Left ventricle myocardium superior (tissue), 1 donor: ENCODE results near the gene GTPBP8. TPM values are rescaled to one million over a fixed set of nuclear protein-coding genes. Genes with fewer than 3 reads are reported as not detected.

Experiments used
- ATAC-seq: fragments of 200-7000 bp; cut with Tn5 transposase; one replicate; pipeline ENCODE4 v1.9.1; 2020; ENCODE audit warnings: mild to moderate bottlenecking, moderate library complexity
- DNase-seq: peaks from one replicate; pipeline ENCODE4 v3.0.0-alpha.2; 2020
- intact Hi-C: fragments of 100-400 bp; cut with micrococcal nuclease; formaldehyde crosslinking; loops from one replicate; pipeline ENCODE4 v1.11.0; 2022
- total RNA-seq: library from RNA; stranded (reverse); fragmentation: NEBNext Ultra II Directional; extraction: Animal tissue kit (Norgen Biotek cat#: 25700); gene quantifications from one replicate; pipeline ENCODE4 v1.2.1, GENCODE V29; 2021
- donor health status: DM: no; HTN: yes; CAD: no; lungs with severe emphysema.

The GTPBP8 gene
- total RNA-seq, 1 donor from 2014 or later: 34.6 TPM

DNA sequence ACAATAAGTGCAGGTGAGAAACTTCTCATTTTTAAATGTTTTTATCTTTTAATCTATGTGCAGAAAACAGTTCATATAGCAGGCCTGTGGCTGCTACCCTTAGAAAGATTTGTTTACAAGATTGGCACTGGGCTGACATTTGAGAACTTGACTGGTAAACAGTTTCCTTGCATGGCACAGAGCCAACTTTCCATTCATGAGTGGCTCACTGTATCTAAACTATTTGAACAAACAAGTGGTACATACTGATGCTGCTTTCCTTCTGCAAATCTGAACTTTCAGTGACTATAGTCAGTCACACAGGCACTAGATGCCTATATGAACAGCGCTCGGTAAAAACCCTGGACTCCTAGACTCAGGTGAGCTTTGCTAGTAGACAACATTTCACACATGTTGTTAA is 6.3 kb upstream of the GTPBP8 start:
- ATAC-seq: no peak
- intact Hi-C loops: no loop called here
- DNase-seq: no peak

DNA sequence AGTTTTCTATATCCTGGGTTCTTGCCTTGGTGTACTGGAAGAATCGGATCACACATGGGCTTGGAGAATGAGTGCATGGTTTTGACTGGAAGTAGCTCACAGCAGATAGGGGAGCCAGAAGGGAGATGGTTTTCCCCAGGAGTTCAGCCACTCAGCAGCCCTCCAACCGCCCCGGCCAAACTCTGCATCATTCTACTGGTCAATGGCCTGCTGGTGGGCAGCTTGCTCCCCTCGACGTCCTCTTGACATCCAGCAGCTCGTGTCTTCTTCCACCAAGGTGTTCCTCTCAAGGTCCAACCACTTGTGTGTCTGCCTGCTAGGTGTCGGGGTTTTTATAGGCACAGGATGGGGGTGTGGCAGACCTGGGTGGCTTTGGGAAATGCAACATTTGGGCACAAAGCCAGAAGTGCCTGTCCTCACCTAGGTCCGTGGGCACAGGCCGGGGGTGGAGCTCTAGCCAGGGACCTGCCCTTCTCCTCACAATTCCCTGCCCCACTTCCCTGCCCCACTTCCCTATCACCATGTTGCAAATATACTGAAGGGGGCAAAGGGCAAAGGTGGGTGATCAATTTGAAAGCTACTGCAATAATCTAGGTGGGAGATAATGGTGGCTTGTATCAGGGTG is 3.0 kb upstream of the GTPBP8 start:
- ATAC-seq: no peak
- intact Hi-C loops: no loop called here

DNA sequence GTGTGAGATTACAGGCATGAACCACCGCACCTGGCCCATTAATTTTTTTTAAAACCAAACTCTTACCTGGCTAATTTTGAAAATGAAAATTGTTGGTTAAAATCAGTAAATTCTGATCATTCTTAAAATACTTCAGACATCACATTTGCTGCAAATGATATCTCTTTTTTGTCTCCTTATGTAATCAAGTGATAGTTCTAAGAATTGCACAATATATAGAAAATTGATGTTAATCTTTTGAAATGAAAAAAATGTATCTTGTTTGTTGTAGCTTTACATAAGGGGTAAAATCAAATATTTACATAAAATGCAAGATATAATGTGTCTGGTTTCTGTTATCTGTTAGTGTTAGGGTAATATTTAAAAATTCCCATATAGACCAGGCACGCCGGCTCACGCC is 5.0 kb downstream of the GTPBP8 start:
- ATAC-seq (no peak), DNase-seq (no peak)
- intact Hi-C loops: no loop called here

More for the DNA sequence above, 3.0 kb upstream of the GTPBP8 start:
- DNase-seq: no peak

DNA sequence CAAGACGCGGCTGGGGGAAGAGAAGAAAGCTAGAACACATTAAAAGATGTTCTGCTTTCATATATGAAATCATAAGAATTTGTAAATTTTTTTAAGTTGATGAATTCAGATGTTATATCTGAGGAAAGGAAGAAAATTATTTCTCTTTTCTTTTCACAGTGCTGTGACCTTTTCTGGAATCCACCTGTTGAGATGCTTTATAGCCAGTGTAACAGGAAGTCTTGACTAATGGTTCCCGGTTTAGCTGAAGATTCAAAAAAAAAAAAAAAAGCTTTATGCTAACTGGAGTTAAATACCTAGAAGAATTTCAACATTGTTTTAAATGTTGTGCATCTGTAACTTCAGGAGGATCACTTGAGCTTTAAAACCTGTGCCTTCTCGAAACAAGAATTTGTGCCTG is 9.9 kb downstream of the GTPBP8 start:
- no peak for DNase-seq
- intact Hi-C loops: no loop called here
- ATAC-seq: no peak

DNA sequence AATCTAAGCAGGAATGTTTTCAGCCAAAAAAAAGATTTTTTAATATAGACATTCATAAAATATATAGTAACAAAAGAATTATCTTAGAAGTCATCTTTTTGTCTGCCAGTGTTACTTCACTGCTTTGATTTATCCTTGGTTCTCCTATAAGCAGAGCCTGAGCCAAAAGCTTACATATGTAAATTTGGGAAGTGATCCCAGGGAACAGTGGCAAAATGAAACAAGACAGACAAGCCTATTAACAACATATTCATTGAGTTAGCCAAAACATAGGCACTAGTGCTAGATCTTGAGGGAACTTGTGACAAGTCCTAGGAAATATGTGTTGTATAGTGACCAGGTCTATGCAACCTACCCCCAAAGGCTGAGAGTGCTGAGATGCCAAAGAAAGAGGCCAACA is 11.3 kb downstream of the GTPBP8 start:
- intact Hi-C loops: no loop called here
- DNase-seq (no peak), ATAC-seq (no peak)

DNA sequence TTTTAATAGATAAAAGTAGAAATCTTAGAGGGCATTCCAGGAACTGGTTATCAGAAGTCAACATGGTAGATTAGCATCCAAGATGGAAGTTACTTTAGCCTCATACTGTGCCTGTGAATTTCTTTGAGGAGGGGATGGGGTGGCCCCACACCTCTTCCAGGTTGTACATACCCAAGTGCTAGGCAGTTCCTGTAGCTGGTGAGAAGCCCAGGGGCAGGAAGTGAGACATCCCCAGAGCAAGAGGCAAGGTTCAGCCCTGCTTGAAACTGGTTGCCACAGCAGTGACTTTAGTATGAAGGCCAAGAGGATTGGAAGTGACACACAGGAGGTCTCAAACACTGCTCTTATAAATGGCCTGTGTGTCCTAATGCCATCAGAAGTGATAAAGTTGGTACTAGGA is 11.9 kb downstream of the GTPBP8 start:
- no peak for DNase-seq
- no peak for ATAC-seq
- intact Hi-C loops: no loop called here

DNA sequence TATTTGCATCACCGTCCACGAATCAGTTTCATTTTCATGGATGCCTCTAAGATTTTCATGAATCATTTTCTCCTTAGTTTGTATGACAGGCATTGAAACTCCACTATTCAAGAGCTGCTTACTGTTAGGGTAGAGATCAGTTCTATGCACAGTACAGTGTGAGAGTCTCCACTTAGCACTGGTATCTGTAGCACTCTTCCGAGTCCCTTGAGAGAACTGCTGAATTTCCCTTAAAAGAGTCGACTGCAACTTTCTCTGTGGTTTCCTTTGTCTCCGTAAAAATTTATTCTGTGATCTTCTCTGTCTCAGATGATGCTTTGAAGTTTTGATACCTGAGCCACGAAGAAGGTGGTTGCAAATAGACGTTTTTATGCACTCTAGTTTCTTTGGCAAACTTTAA is 14.8 kb downstream of the GTPBP8 start:
- no peak for ATAC-seq
- intact Hi-C loops: no loop called here
- DNase-seq: no peak

DNA sequence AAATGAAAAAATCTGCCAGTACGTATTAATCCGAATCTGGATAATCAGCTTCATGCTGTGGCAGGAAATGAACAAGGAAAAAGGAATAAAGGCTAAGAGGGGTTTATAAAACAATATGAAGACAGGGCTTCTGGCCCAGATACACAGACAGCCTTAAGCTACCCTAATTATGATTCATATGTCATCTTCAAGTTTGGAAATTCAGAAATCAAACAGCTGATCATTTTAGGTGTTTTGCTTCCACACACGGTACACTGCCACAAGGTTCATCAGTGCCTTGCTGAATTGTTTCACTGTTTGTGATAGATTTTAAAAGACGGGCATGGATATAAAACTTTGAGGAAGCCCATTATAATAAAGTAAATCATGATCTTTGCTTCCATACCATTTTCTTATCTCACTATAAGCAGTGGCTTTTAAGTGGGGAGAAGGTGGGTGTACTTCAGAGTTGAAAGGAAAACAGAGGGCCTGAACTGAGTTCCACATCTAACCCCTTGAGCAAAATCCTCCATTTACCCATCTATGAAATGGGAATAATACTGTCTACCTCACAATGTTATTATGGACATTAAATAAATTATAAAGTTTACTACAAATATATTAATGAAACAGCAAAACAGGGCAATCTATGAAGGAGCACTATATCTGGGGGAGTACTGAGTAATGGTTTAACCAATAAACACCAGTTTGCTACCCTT is 15.7 kb downstream of the GTPBP8 start:
- intact Hi-C loops: no loop called here
- DNase-seq (no peak), ATAC-seq (no peak)

DNA sequence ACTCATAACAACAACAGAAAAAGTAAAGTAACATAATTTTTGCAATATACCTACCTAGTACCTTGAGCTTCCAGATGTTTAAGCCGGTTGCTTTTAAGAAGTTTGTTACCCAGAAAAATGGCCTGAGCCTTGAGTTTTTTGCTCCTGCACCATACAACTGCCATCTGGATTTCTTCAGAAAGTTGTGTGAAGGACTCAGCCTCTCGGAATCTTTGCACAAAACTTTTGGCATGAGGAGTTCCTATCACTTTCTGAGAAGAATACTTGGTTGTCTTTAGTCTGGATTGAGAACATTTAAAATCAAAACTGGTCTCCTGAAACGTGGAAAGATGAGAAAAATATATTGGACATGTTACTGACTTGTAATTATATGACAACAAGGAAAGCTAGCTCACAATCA is 17.3 kb downstream of the GTPBP8 start:
- intact Hi-C loops: no loop called here
- DNase-seq: no peak
- no peak for ATAC-seq

DNA sequence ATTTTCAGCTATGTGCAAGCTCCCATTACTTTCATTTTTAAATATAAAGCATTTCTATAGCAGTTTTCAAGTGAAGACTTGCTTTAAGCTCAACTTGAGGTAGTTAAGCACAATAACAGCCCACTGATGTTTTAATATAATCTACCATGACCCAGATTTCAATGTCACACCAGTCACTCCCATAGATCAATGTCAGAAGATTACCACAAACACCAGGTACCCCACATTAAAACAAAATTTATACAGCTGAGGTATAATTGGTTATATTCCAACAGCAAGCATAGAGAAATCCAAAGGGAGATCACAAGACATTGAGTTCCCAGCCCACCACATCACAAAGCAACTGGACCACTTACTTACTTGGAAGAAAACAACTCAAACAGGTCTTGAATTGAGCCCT is 22.8 kb downstream of the GTPBP8 start:
- DNase-seq: no peak
- no peak for ATAC-seq
- intact Hi-C loops: no loop called here

DNA sequence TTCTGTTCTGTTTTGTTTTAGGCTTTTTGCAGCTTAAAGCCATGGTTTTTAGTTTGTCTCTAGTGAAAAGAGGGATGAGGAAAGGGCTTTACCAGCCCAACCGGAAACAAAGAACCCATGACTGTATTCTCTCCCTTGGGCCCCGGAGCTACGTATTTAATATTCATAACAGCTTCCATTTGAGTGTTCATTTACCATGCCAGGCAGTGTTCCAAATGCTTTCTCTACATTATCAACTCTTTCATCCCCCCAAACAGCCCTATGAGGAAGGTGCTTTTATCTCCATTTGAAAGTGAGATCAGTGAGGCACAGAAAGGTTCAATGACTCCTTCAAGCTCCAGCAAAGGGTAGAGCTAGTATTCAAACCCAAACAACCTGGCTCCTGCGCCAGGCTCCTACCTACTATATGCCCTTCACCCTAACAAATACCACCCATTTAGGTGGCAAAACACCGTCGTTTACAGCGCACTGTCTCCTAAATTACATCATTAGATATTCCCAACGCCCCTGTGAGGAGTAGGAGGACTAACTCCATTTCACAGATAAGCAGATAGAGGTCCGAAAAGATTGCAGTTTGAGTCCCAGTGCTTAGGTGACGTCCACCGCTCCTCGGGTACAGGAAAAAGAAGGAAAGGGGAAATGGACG is 27.9 kb downstream of the GTPBP8 start:
- intact Hi-C loops: no loop called here
- ATAC-seq (peak; percentile 4), DNase-seq (no peak)

DNA sequence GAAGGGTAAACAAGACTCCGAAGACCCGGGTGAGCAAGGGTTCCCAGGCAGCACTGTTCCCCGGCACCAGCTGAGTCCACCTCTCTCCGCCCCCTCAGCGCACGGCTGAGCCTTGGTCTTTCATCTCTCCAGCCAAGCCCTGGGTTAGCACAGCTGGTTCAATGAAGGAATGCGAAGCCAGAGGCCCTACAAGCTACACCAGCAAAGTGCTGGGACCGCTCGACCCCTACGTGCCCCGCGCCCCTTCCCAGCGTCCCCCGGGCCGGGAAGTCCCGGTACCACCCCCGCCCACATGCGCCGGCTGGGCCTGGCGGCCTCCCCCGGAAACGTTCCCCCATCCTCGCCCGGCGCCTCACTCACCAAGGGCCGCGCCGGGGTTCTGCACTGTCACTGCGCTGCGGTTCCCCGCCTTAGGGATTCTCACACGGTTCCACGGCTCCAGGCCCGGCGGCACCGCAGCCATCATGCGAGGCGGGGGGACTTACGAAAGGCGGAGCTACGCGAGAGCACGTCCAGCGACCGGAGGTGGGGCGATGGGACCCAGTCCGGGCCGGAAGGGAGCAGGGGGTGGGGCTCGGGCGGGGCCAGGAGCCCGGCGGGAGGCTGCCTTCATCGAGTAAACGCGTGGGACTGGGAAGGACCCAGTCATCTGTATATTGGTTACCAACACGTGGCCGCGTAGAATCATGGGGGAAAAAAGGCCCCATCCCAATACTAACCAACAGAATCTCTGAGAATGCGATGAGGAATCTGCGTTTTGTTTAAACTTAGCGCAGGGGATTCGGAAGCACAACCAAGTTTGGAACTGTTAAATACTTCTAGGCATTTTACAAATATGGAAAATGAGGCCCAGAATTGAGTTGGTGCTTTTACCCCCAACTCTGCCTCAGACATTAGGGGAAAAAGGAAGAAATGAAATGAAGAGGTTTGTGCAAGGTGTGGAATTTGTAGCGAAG is 28.7 kb downstream of the GTPBP8 start:
- ATAC-seq (peak; percentile 99), DNase-seq (peak; percentile 93)
- intact Hi-C loops: no loop called here

DNA sequence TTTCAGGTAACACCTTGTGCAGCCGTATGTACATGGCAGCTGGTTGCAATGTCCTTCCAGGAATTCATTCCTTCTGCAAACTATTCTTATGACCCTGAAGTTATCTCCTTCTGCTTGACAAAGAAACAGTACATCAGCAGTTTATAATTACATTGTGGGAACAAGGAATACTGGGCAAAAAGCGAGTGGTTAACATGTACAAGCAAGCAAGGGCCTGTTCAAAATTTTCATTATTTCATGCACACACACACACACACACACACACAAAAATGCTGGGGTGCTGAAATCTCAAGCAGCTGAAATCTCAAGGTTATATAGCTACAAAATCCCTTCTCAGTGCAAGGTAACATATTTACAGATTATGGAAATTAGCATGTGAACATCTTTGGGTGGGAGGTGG is 30.7 kb downstream of the GTPBP8 start:
- intact Hi-C loops: no loop called here

DNA sequence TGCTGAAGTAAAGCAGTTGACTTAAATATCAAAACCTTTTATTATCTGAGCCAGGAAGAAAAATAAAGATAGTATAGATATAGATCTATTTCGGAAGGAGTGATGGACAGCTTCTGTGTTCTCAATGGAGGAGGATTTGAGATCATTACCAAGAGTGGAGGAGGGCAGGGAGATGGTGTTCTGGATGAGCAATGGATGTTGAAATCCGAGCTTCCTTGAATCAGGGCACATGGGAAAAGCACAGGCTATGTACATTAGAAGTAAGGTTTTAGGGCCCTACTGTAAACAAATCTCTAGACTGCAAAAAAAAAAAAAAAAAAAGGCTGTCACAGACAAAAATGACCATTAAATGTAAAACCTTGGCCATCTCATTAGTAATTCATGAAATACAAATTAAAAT is 43.2 kb downstream of the GTPBP8 start:
- DNase-seq (no peak), ATAC-seq (no peak)
- intact Hi-C loops: no loop called here

More for the DNA sequence above, 30.7 kb downstream of the GTPBP8 start:
- DNase-seq (no peak), ATAC-seq (no peak)

DNA sequence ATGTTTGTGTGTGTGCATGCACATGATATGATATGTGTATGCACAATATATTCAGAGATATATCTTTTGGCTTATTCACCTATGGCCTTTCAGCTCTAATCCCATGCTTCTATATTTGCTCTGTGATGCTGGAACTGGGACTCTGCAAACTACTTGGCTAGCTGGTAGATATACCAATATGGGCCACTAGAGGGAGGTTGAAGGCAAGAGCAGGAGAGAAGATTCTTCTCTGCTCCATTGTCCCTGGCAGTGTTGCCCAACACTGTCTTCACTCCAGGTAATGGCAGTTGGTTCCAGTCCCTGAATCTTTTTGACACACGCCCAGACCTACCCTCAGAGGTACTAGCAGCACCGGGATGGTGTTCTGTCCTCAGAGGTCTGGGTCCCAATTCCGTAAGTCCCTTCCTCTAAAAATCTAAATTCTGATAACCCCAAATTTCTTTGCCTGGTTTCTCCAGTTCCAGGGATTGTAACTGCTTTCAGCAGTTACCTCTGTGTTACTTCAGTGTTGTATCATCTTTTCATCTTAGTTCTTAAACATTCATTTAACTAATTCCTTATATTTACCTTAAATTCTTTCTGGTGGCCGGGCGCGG is 44.7 kb downstream of the GTPBP8 start:
- peak; percentile 81 for ATAC-seq
- intact Hi-C loops: no loop called here
- DNase-seq: no peak

DNA sequence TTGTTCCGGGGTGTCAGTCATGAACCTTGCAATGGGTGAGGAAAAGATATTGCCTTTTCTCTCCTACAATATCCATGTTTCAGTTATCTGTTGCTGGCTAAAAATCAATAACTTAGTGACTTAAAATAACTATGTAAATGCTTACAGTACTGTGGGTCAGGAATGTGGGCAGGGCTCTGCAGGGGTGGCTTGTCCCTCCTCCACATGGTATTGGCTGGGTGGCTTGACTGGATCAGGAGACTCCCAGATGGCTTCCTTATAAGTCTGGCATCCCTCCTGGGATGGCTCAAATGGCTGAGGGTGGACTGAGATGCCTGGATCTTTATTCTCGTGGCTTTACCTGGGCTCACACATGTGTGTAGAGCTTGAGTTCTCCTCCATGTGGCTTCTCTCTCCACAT is 47.5 kb downstream of the GTPBP8 start:
- no peak for ATAC-seq
- DNase-seq: no peak
- intact Hi-C loops: no loop called here

DNA sequence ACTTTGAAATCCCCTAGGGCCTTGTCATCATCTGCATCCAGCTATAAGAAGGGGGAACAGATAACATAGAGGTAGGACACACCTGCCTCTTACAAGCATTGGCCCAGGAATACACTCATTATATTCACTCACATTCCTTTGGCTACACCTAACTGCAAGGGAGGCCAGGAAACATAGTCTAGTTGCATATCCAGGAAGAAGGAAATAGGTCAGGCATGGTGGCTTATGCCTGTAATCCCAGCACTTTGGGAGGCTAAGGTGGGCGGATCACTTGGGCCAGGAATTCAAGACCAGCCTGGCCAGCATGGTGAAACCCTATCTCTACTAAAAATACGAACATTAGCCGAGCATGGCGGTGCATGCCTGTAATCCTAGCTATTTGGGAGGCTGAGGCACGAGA is 48.8 kb downstream of the GTPBP8 start:
- intact Hi-C loops: no loop called here

DNA sequence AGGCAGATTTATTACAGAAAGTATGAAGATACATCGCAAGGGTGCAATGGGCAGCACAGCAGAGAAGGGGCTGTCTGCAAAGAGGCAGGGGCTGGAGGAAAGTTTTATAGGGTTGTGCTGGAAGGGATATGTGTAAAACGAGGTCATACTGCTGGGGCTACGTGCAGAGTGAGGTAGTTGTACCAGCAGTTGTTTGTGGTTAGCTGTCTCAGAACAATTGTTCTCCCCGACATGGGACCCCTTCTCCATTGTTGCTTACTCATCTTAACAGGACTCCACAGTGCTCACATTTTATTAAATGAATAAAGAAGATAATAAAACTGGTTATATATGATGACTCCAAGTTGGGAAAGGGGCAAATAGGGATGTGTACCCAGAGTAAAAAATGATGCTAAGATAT is 49.4 kb downstream of the GTPBP8 start:
- ATAC-seq: no peak
- no peak for DNase-seq
- intact Hi-C loops: no loop called here

More for the DNA sequence above, 48.8 kb downstream of the GTPBP8 start:
- ATAC-seq (no peak), DNase-seq (no peak)

DNA sequence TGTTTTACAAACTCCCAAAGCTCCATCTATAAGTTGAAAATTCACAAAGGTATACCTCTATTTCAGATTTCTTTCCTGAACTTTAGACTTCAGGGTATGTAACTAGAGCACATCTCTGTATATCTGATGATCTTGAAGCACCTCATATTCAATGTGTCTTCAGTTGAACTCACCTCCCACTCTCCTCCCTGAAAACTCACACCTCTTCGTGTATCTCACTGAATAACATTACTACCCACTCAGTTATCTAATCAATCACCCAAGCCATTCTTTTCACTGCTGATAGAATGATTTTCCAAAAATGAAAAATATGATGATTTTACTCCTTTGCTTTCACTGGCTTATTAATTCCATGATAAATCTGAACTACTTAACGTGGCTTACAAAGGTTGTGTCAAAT is 52.9 kb downstream of the GTPBP8 start:
- ATAC-seq (no peak), DNase-seq (no peak)
- intact Hi-C loops: no loop called here
